OCI-LY3 (cell line): ENCODE measurements around the gene ZNF223.

Source experiments
- EZH2phosphoT487 ChIP-seq: fragments of 200-600 bp; shearing (Covaris generic); IDR thresholded peaks from 2 replicates; pipeline ENCODE4 v1.6.1; 2018; ENCODE audit warnings: antibody characterized with exemption, mixed run types, low read depth
- TF ChIP-seq, protein P1 (sequence below): fragments of 200-600, 300-600 bp; sonication (generic); IDR thresholded peaks from 2 replicates; pipeline ENCODE4 v1.5.1; 2014; ENCODE audit warnings: antibody characterized with exemption, low read length, low read depth

GRCh38 chr19:44042147-44042546 is 9.7 kb upstream of the ZNF223 start:
- TF ChIP-seq, protein P1, sequence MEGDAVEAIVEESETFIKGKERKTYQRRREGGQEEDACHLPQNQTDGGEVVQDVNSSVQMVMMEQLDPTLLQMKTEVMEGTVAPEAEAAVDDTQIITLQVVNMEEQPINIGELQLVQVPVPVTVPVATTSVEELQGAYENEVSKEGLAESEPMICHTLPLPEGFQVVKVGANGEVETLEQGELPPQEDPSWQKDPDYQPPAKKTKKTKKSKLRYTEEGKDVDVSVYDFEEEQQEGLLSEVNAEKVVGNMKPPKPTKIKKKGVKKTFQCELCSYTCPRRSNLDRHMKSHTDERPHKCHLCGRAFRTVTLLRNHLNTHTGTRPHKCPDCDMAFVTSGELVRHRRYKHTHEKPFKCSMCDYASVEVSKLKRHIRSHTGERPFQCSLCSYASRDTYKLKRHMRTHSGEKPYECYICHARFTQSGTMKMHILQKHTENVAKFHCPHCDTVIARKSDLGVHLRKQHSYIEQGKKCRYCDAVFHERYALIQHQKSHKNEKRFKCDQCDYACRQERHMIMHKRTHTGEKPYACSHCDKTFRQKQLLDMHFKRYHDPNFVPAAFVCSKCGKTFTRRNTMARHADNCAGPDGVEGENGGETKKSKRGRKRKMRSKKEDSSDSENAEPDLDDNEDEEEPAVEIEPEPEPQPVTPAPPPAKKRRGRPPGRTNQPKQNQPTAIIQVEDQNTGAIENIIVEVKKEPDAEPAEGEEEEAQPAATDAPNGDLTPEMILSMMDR: no peak
- TF ChIP-seq EZH2phosphoT487: no peak
